Measurements from ENCODE around the gene PHLDB3.

GRCh38 chr19:43482193-43482592 is 22.4 kb downstream of the PHLDB3 start:
- no peak for TF ChIP-seq CTCF (conservative IDR thresholded peaks at IDR 0.05; ENCODE audit: low read length)
- no peak for TF ChIP-seq EZH2phosphoT487 (IDR thresholded peaks at IDR 0.05; ENCODE audit: borderline replicate concordance, low read depth, low read length)

Measured in OCI-LY7 (cell line).